ENCODE data around the gene DSE.

The DSE gene

GRCh38 chr6:116388924-116389323 is 18.2 kb downstream of the DSE start:
- DNase-seq: no peak

- no peak for DNase-seq
Observed at GRCh38 chr6:116389357-116389756, 18.6 kb downstream of the DSE start.

GRCh38 chr6:116390581-116390980 is 19.8 kb downstream of the DSE start:
- DNase-seq: no peak

GRCh38 chr6:116392132-116393013 is 21.6 kb downstream of the DSE start:
- no peak for DNase-seq

GRCh38 chr6:116393430-116393829 is 22.7 kb downstream of the DSE start:
- DNase-seq: no peak

GRCh38 chr6:116395647-116396046 is 24.9 kb downstream of the DSE start:
- no peak for DNase-seq

GRCh38 chr6:116396441-116396840 is 25.7 kb downstream of the DSE start:
- no peak for DNase-seq

GRCh38 chr6:116397914-116398313 is 27.2 kb downstream of the DSE start:
- no peak for DNase-seq

- DNase-seq: no peak
Observed at GRCh38 chr6:116398316-116399010, 27.7 kb downstream of the DSE start.

- DNase-seq: no peak
Observed at GRCh38 chr6:116399287-116399686, 28.5 kb downstream of the DSE start.

GRCh38 chr6:116400328-116400727 is 29.6 kb downstream of the DSE start:
- no peak for DNase-seq

GRCh38 chr6:116402108-116402937 is 31.6 kb downstream of the DSE start:
- no peak for DNase-seq

GRCh38 chr6:116403205-116403604 is 32.5 kb downstream of the DSE start:
- DNase-seq: no peak

GRCh38 chr6:116404696-116405095 is 33.9 kb downstream of the DSE start:
- DNase-seq: no peak

- DNase-seq: no peak
Observed at GRCh38 chr6:116405138-116405537, 34.4 kb downstream of the DSE start.

GRCh38 chr6:116405652-116406356 is 35.1 kb downstream of the DSE start:
- no peak for DNase-seq

- no peak for DNase-seq
Observed at GRCh38 chr6:116406678-116407345, 36.1 kb downstream of the DSE start.

GRCh38 chr6:116408491-116408890 is 37.7 kb downstream of the DSE start:
- DNase-seq: no peak

- no peak for DNase-seq
Observed at GRCh38 chr6:116409756-116410155, 39.0 kb downstream of the DSE start.

GRCh38 chr6:116411284-116411623 is 40.5 kb downstream of the DSE start:
- DNase-seq: no peak

GRCh38 chr6:116412270-116412669 is 41.5 kb downstream of the DSE start:
- no peak for DNase-seq

GRCh38 chr6:116413357-116413756 is 42.6 kb downstream of the DSE start:
- no peak for DNase-seq
